Suppressor macrophage treated with lipopolysaccharide for 1 hour (primary cell): ENCODE data around the gene PRPH.
"Not testable (repeated sequence)": the region's sequence is repeated elsewhere in the genome, so short reads cannot be mapped to it uniquely, and the experiment has no call there.

Source experiments
- DNase-seq, 3 donors: peaks; one replicate each; pipeline ENCODE4 v3.0.0-alpha.2; 2020 to 2022

PRPH gene

GRCh38 chr12:49295082-49295936 lies at the start of gene PRPH:
Gene PRPH (plus strand): TSS chr12:49295147. CDS start chr12:49295201, 54 bp downstream.
- peak in 1 of 3 donors; percentile 51 for DNase-seq

- no peak for DNase-seq
Measured at GRCh38 chr12:49251357-49251756, 43.6 kb upstream of the PRPH start.

GRCh38 chr12:49253033-49253623 lies 41.8 kb upstream of the PRPH start:
- DNase-seq: peak in 2 of 3 donors; percentile 43 to 57

- DNase-seq: not testable (repeated sequence)
Measured at GRCh38 chr12:49255456-49255855, 39.5 kb upstream of the PRPH start.

- no peak for DNase-seq
Measured at GRCh38 chr12:49255857-49256637, 38.9 kb upstream of the PRPH start.

- DNase-seq: not testable (repeated sequence)
Measured at GRCh38 chr12:49257508-49258184, 37.3 kb upstream of the PRPH start.

- no peak for DNase-seq
Measured at GRCh38 chr12:49259452-49259851, 35.5 kb upstream of the PRPH start.

- peak; percentile 39 to 72 (median 54) for DNase-seq
Measured at GRCh38 chr12:49260166-49260565, 34.8 kb upstream of the PRPH start.

GRCh38 chr12:49260571-49261363 lies 34.2 kb upstream of the PRPH start:
- DNase-seq: no peak

GRCh38 chr12:49261721-49262120 lies 33.2 kb upstream of the PRPH start:
- no peak for DNase-seq

GRCh38 chr12:49263400-49263763 lies 31.6 kb upstream of the PRPH start:
- no peak for DNase-seq

GRCh38 chr12:49264466-49264872 lies 30.5 kb upstream of the PRPH start:
- DNase-seq: peak; percentile 45 to 80 (median 62)

- peak; percentile 96 to 99 (median 97) for DNase-seq
Measured at GRCh38 chr12:49264873-49265792, 29.8 kb upstream of the PRPH start, which contains the start of gene TUBA1C. Gene TUBA1C (plus strand): TSS chr12:49265082. CDS start chr12:49265182, 100 bp downstream.

- not testable (repeated sequence) for DNase-seq
Measured at GRCh38 chr12:49269191-49269590, 25.8 kb upstream of the PRPH start.

- DNase-seq: no peak
Measured at GRCh38 chr12:49272790-49273725, 21.9 kb upstream of the PRPH start.

- no peak for DNase-seq
Measured at GRCh38 chr12:49273726-49274395, 21.1 kb upstream of the PRPH start.

GRCh38 chr12:49274396-49275069 lies 20.4 kb upstream of the PRPH start:
- DNase-seq: no peak
